CD4-positive, alpha-beta T cell (primary cell): ENCODE results near the gene CD44. TPM values are rescaled to one million over a fixed set of nuclear protein-coding genes. Genes with fewer than 3 reads are reported as not detected.

Experiments
- ATAC-seq: fragments of 200-7000 bp; cut with Tn5 transposase; one replicate; pipeline ENCODE4 v1.10.0; 2022; ENCODE audit warnings: mild to moderate bottlenecking; ENCODE audit not compliant: poor library complexity
- CTCF ChIA-PET: fragments of 350-600 bp; sonication (Branson Sonifier 250); formaldehyde crosslinking; loops from one replicate; lab custom pipeline; 2021; ENCODE audit warnings: antibody characterized with exemption, inconsistent platforms; lab: Charles Lee
- POLR2A ChIA-PET: fragments of 350-600 bp; sonication (Branson Sonifier 250); formaldehyde crosslinking; loops from one replicate; lab custom pipeline; 2021; ENCODE audit warnings: antibody characterized with exemption, inconsistent platforms; lab: Charles Lee
- DNase-seq, 14 experiments: peaks; one replicate each; pipeline ENCODE4 v3.0.0-alpha.2; 2013 to 2020; ENCODE audit warnings: mixed read lengths in 2 of 14
- H3K27ac ChIP-seq, 2 donors: one replicate each; pipeline versions ENCODE4 v1.5.1 to v1.7.0; 2013; ENCODE audit warnings: low read length in 2 of 2, low read depth in 1 of 2, mild to moderate bottlenecking in 1 of 2
- H3K27me3 ChIP-seq, 2 experiments: 1 replicate in 1 of 2; 2 replicates in 1 of 2; pipeline versions ENCODE4 v1.6.1 to v1.7.0; 2013; ENCODE audit warnings: low read length in 2 of 2, control low read depth in 1 of 2, mild to moderate bottlenecking in 1 of 2, moderate library complexity in 1 of 2; ENCODE audit not compliant: insufficient read depth in 2 of 2, control insufficient read depth in 1 of 2
- H3K36me3 ChIP-seq: one replicate; pipeline ENCODE4 v1.6.1; 2013; ENCODE audit warnings: low read length, control low read depth; ENCODE audit not compliant: insufficient read depth
- H3K4me1 ChIP-seq: one replicate; pipeline ENCODE4 v1.6.1; 2013; ENCODE audit warnings: low read length, control low read depth; ENCODE audit not compliant: insufficient read depth
- H3K4me3 ChIP-seq: one replicate; pipeline ENCODE4 v1.5.1; 2013; ENCODE audit warnings: mild to moderate bottlenecking, low read length, moderate library complexity
- H3K9me3 ChIP-seq, 2 experiments: 1 replicate in 1 of 2; 2 replicates in 1 of 2; pipeline versions ENCODE4 v1.6.1 to v1.7.0; 2013; ENCODE audit warnings: low read length in 2 of 2, mild to moderate bottlenecking in 2 of 2, control low read depth in 1 of 2, moderate library complexity in 1 of 2; ENCODE audit not compliant: control insufficient read depth in 1 of 2, insufficient read depth in 1 of 2
- H3K27ac Mint-ChIP-seq: one replicate; pipeline ENCODE4 v1.8.0; 2020; ENCODE audit warnings: mixed read lengths
- H3K27me3 Mint-ChIP-seq: one replicate; pipeline ENCODE4 v1.8.0; 2021; ENCODE audit warnings: mixed read lengths
- H3K36me3 Mint-ChIP-seq: one replicate; pipeline ENCODE4 v1.8.0; 2021; ENCODE audit warnings: low read depth, mixed read lengths
- H3K4me1 Mint-ChIP-seq: one replicate; pipeline ENCODE4 v1.8.0; 2021; ENCODE audit warnings: low read depth, mixed read lengths
- H3K4me3 Mint-ChIP-seq: one replicate; pipeline ENCODE4 v1.8.0; 2020; ENCODE audit warnings: mild to moderate bottlenecking, mixed read lengths
- H3K9me3 Mint-ChIP-seq: one replicate; pipeline ENCODE4 v1.8.0; 2020; ENCODE audit warnings: mixed read lengths
- intact Hi-C, 2 experiments: fragments of 100-400 bp; cut with DNase I in 1 of 2; cut with micrococcal nuclease in 1 of 2; formaldehyde crosslinking; loops; one replicate each; pipeline versions ENCODE4 v1.15.1 to v1.9.0; 2023 to 2025; cut with DNase I, micrococcal nuclease
- total RNA-seq, 174 experiments: library from RNA in 2 of 174; stranded (reverse) in 2 of 174; gene quantifications; one replicate each; pipeline ENCODE4 v1.2.3 and lab custom pipeline; 2021 to 2026
- TF ChIP-seq, protein P1 (sequence below): fragments of 200-600 bp; IDR thresholded peaks from one replicate; pipeline ENCODE4 v1.8.0; 2022; ENCODE audit warnings: antibody characterized with exemption, mild to moderate bottlenecking

Gene CD44
- total RNA-seq, 2 experiments from 2014 or later: 1,283 to 1,330 TPM

- Mint-ChIP-seq H3K27me3 (no peaks in the 10 kb centered on the region), H3K9me3 (peaks cover 13% of the 10 kb centered on the region), H3K27ac (peak overlapping the region; percentile 71), H3K4me1 (peaks cover 94% of the 10 kb centered on the region), H3K4me3 (peak overlapping the region; percentile 49), H3K36me3 (peaks cover 100% of the 10 kb centered on the region)
- CTCF ChIA-PET: no interaction called here
- POLR2A ChIA-PET: interaction anchor here (1.5 kb wide), 1 partner anchor 25 kb away, joined by 3 read pairs; no protein-coding TSS in a partner anchor
- Histone ChIP-seq H3K9me3 (peaks cover 0 to 8% of the 10 kb centered on the region in 2 experiments), H3K27me3 (no peaks in the 10 kb centered on the region), H3K27ac (no peak overlapping the region), H3K4me3 (no peak overlapping the region), H3K36me3 (peaks cover 96% of the 10 kb centered on the region), H3K4me1 (peaks cover 31% of the 10 kb centered on the region)
- intact Hi-C loops: loop anchor here in 1 of 2 experiments (10.0 kb wide), 1 partner anchor 94 kb away; no protein-coding TSS in a partner anchor
- DNase-seq (no peak), ATAC-seq (no peak)
- TF ChIP-seq, protein P1, sequence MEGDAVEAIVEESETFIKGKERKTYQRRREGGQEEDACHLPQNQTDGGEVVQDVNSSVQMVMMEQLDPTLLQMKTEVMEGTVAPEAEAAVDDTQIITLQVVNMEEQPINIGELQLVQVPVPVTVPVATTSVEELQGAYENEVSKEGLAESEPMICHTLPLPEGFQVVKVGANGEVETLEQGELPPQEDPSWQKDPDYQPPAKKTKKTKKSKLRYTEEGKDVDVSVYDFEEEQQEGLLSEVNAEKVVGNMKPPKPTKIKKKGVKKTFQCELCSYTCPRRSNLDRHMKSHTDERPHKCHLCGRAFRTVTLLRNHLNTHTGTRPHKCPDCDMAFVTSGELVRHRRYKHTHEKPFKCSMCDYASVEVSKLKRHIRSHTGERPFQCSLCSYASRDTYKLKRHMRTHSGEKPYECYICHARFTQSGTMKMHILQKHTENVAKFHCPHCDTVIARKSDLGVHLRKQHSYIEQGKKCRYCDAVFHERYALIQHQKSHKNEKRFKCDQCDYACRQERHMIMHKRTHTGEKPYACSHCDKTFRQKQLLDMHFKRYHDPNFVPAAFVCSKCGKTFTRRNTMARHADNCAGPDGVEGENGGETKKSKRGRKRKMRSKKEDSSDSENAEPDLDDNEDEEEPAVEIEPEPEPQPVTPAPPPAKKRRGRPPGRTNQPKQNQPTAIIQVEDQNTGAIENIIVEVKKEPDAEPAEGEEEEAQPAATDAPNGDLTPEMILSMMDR: no peak
Observed at GRCh38 chr11:35210876-35211546, 72.0 kb downstream of the CD44 start.

GRCh38 chr11:35211952-35212351, 73.0 kb downstream of the CD44 start:
- Mint-ChIP-seq H3K4me3 (no peak overlapping the region), H3K27ac (peak overlapping the region; percentile 71), H3K4me1 (peaks cover 97% of the 10 kb centered on the region), H3K36me3 (peaks cover 100% of the 10 kb centered on the region), H3K9me3 (peaks cover 13% of the 10 kb centered on the region), H3K27me3 (no peaks in the 10 kb centered on the region)
- Histone ChIP-seq H3K4me3 (no peak overlapping the region), H3K27ac (no peak overlapping the region), H3K27me3 (no peaks in the 10 kb centered on the region), H3K36me3 (peaks cover 96% of the 10 kb centered on the region), H3K9me3 (peaks cover 0 to 8% of the 10 kb centered on the region in 2 experiments), H3K4me1 (peaks cover 41% of the 10 kb centered on the region)
- DNase-seq (peak in 1 of 14 experiments; percentile 16), ATAC-seq (no peak)
- ChIA-PET POLR2A (no interaction called here), CTCF (no interaction called here)
- TF ChIP-seq, protein P1: no peak
- intact Hi-C loops: loop anchor here in 1 of 2 experiments (10.0 kb wide), 1 partner anchor 93 kb away; no protein-coding TSS in a partner anchor

DNA sequence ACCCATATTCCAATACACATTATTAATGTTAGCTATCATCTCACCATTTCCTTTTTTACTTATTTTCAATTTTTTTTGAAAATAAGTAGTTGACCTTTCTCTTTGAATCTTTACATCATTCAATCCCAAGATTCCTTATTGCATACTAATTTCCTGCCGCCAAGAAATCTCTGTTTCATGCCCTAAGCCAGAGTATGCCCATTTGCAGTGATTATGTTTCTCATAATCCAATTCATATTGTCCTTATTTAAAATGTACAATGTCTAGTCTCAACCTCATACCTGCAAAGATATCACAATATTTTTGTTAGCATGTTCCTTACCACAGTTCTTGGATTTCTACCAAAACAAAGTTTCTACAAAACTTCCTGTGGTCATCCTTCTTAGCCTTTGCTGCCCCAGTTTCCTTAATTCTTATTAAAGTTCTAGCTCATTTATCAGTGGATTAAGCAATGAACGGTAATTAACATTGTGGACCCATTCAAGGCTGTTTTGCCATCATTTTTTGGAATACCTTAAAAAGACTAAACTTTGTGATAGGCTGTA, 75.3 kb downstream of the CD44 start:
- CTCF ChIA-PET: no interaction called here
- no peak overlapping the region for H3K4me3 ChIP-seq
- H3K9me3 ChIP-seq: peaks cover 0 to 8% of the 10 kb centered on the region in 2 experiments
- Mint-ChIP-seq H3K4me1 (peaks cover 97% of the 10 kb centered on the region), H3K4me3 (peak overlapping the region; percentile 62), H3K27me3 (no peaks in the 10 kb centered on the region), H3K27ac (peak overlapping the region; percentile 95), H3K36me3 (peaks cover 100% of the 10 kb centered on the region), H3K9me3 (peaks cover 10% of the 10 kb centered on the region)
- POLR2A ChIA-PET: interaction anchor here (0.8 to 1.1 kb wide), 2 partner anchors 43 to 71 kb away, joined by 3 read pairs; no protein-coding TSS in a partner anchor
- peaks cover 47% of the 10 kb centered on the region for H3K4me1 ChIP-seq
- intact Hi-C loops: loop anchor here in 1 of 2 experiments (10.0 kb wide), 1 partner anchor 91 kb away; no protein-coding TSS in a partner anchor
- peaks cover 94% of the 10 kb centered on the region for H3K36me3 ChIP-seq
- TF ChIP-seq, protein P1: no peak
- peak overlapping the region; percentile 14 to 52 for H3K27ac ChIP-seq
- ATAC-seq: no peak
- no peak for DNase-seq
- H3K27me3 ChIP-seq: no peaks in the 10 kb centered on the region
